Hematopoietic multipotent progenitor cell treated with erythropoietin and hydrocortisone succinate and interleukin-3 and kit ligand, for 4 days (in vitro differentiated cells): Measurements from ENCODE around the gene DLL1.

Experiments used
- DNase-seq: peaks from one replicate; pipeline ENCODE4 v3.0.0-alpha.2; 2015

Gene DLL1

DNA sequence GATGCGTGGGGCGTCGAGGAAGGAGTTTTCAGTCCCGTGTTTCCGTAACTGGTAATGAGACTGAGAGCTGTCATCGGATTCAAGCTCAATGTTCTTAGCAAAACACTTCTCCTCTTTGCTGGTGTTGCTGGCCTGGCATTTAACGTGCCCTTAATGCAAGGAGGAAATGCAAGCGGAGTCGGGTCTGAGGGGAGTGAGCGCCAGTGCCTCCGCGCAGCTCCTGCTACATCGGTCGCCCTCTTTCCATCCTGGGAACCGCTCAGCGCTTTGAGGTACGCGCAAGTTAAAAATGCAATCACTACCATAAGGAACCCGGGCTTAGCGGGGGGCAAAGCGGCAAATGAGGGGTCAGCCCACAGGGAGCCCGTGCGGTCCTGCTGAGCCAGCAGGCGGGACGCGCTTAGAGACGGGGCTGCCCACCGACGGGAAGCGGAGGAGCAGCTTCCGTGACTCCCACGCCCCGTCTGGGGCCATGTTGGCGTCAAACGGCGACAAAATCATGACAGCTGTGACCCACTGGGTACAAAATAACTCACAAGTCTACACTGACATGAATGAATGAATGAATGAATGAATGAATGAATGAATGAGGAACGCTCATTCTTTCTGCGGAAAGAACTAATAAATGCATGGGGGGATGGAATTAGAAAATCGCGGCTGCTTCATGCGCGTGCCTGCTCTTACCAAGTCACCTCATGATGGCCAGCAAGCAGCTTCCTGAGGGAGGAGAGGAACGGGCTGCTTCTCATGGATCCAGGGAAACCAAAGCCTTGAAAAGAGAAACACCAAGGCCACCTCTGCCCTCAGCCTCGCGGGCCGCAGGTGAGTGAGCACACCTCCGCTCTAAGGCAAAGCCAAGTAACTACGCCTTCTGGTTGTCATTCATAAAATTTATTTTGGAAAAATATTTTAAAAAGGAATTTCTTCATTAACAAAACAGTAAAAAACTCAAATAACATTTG, 9.3 kb downstream of the DLL1 start:
- no peak for DNase-seq

DNA sequence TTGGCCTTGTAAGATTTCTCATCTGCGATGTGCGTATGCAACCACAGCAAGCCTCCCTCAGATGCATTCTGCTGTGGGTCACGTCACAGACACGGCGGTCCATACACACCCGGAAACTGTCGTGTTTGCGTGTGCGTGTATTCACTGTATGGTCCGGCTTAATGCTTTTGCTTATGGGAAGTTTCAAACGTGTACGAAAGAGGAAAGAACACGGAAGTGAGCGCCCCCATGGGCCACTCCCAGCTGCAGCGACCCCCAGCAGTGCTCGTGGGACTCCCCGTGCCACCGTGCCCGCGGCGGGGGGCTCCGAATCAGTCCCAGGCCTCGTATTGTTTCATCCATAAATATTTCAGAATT, 10.2 kb downstream of the DLL1 start:
- DNase-seq, result no peak

DNA sequence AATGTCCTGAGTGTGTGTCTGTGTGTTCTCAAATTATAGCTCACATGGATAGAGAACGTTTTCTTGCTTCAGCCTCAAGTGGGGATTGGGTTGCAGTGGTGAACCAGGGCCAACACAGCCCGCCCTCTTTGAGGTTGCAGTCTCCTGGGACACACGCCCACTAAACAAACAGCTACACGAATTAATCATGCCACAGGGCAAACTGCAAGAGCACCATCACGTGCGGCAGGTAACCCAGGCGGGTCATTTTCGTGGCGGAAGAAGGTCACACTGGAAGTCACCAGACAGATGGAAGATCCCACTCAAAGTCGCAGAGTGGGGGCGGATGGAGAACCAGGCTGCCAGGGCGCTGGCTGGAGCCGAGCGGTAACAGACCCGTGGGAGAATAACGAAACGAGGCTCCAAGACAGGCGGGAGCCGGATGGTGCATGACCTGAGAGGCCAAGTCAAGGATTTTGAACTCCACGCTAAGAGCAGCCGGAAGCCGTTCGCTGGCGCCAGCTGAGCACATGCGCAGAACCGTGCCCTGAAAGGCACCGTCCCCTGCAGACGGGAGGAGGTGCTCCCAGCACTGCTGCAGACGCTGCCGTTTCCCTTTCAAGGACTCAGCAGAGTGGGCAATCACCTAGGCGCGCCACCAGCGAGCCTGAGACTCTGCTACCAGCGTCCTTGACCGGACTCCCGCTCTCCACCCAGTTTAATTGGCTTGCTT, 10.7 kb downstream of the DLL1 start:
- DNase-seq, result peak; percentile 55

DNA sequence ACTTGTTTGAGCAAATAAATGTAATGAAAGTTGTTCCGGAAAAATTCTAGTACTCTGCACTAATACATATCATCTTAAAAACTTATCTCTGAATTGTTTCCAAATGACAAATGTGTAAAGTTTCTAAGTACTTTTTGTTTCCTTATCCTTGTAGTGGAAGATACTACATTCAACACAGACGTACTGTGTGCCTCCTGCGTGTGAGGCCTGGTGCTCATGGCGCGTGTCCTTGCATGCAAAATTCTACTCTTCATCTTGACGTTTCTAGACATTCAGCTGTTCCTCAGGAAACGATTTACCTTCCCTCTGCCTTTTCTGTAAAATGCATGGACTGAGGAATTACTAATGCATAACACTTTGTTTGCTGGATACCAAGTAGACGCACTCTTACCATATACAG, 11.5 kb downstream of the DLL1 start:
- DNase-seq, result no peak

DNA sequence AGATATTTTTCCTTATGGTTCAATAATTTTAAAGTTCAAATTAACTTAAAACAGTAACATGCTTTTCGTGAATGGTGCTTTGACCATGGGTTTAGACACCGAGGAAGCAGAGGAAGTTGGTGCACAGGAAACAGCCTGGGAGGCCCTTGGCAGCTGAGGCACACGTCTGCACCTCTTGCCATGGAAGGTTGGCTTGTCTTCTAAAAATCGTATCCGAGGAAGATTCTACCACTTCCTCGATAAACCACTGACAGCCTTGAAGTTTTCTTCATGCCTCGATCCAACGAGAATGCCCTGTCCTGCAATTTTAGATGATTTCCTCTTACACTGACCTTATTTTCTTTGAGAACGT, 12.2 kb downstream of the DLL1 start:
- DNase-seq, result no peak

DNA sequence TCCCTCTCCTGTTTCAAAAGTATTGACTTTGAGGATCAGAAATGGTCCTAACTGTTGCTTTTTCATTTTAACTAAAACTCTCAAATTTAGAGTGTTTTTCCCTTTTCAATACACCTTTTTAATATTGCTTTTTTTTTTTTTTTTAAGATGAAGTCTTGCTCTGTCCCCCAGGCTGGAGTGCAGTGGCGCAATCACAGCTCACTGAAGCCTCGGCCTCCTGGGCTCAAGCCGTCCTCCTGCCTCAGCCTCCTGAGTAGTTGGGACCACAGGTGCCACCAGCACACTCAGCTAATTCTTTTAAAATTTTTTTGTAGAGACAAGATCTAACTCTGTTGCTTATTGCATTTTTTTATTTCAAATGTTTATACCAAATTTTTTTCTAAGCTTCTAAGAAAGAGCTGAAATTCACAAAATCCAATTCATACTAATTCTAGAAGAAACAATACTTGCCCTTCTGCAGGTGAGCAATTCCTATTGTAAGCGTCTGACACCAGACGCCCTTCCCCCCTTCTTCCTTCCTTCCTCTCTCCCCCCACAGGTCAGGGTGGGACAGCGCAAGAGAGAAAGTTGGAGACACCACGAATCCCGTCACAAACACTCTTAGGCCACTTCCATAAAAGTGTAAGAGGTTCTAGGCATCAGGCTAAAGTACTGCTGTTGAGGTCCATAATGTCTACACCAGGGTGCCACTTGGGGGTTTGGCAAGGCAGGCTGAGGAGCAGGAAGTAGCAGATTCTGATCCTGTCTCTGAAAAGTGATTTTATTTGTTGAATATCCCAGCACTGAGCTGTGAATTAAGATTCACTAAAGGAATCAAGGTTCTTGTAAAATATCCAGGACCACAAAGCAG, 12.8 kb downstream of the DLL1 start:
- no peak for DNase-seq

DNA sequence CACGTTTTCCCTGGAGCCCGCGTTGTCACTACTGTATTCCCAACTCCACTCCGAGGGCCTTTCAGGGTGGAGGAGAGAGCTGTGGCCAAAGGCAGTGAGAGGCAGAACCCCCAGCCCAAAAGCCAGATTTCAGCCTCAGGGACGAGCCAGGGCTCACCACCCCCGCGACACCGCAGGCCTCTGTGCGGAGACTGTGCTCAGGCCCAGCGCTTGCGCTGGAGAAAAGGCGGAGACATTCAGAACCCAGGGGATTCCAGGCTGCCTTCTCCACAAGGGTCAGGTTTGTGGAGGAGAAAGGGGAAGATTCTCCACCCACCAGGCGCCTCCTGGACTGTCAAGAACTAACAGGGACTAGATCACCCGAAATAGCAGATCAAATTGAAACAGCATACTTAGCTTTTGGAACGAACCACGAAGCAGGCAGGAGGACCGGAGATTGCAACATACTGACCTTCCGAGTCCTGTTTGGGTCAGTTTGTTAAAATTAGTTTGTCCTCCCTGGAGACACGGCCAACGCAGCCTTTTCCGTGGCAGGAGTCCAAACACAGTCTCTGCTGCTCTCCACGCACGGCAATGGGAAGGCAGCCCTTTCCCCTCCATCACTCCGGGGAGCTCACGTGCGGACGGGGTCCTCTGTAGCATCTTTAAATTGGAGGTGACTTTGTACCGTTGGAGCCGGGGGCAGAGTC, 14.4 kb downstream of the DLL1 start:
- no peak for DNase-seq

DNA sequence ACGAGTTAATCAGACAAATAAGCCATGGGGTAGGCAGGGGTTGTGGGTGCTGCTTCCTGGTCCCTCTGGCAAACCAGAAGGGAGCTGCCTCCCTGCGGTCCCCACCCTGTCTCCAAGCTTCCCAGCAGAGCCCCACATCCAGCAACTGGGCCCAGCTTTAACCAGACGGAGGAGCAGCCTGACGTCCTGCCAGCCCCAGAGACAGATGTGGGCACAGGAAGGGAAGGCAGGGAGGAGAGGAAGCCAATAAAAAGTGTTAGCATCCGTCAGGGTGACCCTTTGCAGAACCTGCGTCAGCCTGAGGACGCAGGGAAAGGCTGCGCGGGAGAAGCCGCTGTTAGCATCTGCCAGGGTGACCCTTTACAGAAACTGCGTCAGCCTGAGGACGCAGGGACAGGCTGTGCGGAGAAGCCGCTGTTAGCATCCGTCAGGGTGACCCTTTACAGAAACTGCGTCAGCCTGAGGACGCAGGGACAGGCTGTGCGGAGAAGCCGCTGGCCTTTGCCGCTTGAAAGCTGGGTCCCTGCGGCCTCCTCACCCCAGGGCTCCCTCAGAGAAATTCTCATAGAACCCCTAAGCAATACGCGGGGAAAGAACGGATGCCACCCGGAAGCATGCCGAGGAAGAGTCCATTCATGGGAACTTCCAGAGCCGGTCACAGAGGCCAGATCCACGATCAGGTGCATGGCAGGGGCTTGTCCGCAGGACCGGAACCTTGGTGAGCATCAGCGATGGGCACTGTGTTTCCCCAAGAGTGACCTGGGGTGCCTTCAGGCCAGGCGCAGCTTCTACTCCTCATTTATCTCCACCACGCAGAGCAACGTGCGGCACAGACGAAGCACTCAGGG, 15.9 kb downstream of the DLL1 start:
- DNase-seq, result no peak

DNA sequence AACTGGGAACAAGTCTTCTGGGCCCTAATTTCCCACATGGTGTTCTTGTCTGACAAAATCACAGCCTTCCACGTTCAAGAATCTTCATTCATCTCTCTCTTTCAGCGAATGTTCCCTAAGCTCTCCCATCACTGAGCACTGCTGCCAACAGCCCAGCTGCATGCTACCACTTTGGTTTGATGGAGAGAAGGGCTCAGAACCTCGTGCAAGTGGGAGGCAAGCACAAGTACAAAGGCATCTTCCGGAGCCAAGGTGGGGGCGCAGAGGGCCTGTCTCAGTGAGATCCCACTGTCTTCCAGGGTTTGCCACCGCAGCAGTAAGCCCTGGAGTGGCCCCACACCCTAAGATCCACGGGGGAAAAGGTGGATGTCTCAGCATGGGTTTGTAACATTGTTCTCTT, 17.2 kb downstream of the DLL1 start:
- no peak for DNase-seq

DNA sequence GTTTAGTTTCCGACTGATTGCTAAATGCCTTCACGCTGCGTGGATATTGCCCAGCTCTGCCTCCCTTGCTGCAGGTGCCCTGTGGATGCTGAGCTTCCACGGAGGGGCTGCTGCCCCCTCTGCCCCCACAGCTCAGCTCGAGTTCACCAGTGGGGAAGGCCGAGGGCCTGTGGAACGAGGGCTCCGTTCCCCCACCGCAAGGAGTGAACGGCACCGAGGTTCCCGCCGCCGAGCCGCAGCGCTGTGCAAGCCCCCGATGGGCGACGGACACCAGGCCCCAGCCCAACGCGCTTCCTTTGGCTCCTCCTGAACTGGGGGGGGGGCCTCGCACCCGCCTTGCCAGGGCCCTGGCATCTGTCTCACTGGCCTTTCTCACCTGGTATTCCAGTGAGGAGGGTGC, 17.7 kb downstream of the DLL1 start:
- DNase-seq, result no peak

DNA sequence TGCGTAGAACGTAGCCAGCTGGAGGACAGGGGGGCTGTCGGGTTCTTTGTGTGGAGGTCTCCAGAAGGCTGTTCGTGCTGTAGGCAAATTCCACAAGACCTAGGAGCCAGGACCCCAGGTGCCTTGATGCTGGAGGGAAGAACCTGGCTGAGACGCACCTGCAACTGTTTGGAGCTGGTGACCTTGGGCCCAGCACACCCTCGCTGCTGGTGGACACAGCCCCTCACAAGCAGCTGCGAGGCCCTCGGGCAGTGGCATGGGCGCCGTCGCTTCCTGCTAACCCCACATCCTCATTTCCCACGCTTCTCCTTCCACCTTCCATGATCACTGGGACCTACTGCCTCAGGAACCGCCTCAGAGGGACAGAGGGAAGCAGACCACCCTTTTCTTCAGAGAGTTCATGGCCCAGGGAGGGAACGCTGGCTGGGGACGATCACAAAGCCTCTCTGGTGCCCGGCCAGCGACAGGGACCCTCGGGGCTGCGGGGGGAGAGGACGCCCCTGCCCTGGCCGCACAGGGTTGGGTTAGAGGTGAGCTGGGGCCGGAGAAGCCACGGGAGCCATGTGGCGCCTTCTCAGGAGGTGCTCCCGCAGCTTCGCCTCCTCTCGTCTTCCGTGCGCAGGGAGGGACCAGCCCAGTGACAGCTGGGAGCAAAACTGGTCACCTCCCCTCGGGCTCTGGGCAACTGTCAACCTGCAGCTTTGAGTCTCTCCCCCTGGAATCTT, 18.4 kb downstream of the DLL1 start:
- DNase-seq, result no peak

DNA sequence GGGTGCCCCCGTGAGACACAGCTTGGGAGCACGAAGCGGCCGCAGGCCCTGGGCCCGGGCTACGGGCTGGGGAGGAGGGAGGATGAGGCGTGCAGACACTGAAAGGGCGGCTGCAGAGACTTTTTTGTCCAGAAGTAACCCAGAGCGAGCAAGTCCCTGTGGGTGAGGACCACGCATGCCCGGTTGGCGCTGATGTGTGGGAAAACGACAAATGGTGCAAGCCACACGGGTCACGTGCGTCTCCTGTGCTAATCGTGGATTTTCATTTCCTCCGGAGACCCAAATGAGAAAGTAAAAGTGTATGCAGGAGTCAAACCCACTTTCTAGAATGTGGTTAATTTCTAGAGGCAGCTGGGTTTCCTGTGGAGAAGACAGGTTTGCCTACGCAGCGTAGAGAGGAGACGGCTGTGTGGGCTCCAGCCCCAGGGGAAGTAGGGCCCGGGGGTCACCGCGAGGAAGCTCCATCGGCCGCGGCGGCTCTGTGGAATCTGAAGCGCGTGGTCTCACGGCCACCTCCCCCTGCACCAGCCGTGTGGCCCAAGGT, 19.0 kb downstream of the DLL1 start:
- peak; percentile 70 for DNase-seq

DNA sequence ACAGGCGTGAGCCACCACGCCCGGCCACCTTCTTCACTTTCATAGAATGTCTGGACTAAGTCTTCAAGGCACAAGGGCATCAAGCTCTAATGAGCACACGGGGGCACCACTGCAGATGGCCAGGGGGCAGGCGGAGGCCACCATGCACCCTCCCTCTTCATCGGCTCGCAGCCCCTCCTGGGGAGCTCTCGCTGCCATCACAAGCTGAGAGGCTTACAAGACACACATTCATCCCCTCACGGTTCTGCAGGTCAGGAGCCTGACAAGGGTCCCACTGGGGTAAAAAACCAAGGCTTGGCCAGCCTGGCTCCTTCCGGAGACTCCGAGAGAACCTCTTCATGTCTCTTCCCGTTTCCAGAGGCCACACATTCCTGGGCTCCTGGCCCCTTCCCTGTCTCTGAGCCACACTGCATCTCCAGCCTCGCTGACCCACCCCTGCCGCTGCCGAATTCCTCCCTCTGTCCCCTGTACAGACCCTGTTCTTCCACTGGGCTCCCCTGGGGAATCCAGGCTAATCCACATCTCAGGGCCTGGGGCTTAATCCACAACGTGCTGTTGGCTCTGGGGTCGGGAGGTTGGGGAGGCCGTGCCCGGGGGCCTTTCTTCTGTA, 19.8 kb downstream of the DLL1 start:
- DNase-seq, result no peak

DNA sequence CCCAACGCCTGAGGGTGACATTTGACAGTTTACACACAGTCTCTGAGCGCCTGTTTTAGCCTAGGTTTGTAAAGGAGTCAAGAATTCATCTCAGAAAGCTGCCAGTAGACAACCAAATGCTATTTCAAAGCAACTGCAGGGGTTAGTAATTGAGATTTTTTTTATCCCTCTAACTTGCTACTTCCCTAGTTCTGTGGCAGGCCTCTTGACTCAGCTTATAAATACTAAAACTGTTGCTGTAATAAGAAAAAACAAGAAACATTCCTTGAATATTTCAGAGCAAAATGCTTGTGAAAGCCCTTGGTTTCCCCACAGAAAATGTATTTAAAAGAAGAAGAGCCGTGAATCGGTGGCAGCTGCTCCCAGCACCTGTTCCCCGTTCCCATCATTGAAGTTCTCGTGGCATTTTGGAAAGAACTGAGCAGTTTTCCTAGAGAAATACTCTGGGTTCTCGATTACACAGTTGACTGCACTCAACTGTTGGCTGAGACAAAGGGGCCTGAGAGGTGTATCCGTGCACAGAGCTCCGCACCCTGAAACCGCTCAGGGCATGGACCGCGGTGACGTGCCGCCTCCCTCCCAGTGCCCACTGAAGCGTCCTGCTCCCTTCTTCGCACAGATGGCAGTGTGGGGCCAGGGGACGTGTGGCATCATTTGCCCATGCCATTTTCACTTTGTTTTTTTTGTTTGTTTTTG, 20.9 kb downstream of the DLL1 start:
- no peak for DNase-seq

DNA sequence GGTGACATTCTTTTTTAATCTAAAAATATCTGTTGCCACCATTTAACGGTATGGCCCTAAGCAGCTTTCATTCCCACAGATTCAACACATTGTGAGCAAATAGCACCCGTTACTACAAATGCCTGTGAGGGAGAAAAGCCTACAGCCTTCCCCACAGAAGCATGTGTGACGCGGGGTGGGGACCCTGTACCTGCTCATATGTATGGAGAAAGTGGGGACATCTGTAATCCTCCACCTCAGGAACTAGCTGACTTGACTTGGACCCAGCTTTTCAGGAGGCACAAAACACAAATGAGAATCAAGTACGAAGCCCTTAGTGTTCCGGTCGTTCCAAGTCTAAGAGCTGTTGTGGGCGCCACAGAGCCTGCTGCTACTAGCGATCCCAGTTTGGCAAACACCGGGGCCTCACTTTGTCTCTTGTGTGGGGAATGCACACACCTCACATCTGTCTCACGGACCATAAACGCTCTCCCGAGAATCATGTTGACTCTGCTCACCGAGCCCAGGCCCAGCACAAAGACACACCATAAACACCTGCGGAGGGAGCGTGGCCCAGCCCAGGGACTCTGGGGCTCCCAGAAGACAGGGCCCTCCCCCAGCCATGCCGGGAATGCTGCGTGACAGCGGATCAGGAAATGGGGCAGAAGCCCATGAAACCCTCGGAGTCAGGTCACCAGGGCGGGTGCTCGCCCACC, 21.6 kb downstream of the DLL1 start:
- DNase-seq, result no peak

DNA sequence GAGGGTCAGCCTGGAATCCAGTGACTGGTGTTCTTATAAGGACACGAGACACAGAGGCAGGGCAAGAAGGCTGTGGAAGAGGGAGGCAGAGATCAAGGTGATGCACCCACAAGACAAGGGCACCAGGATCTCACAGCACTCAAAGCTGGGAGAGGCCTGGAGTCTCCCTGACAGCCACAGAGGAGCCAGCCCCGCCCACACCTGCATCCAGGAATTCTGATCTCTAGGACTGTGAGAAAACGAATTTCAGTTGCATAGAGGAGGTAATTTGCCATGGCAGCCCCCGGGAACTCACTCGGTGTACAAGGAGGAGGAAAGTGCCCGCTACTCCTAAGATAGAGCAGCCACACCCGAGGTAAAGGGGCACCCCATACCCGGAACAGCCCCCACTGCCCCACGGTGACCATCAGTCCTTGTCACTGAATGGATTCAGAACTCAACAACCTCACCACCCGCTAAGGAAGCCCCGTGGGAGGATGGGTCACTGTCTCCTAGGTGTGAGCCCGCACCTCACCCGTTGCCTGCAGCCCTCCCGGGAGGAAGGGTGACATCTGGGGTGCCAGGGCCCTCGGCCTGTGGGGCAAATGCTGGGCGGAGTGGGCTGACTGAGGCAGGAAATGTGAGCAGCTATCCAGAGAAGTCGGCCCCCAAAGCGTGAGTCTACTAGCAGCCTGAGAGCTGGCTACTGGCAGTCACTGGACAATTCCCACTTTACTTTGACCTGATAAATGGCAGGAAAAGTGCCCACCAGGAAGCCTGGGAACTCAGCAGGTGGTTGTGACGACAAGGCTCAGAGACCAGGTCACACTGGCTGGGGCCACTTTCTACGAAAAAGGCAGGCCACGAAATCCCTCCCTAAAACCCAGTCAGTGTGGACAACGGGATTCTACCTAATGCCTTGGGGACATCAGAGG, 22.4 kb downstream of the DLL1 start:
- DNase-seq, result no peak

DNA sequence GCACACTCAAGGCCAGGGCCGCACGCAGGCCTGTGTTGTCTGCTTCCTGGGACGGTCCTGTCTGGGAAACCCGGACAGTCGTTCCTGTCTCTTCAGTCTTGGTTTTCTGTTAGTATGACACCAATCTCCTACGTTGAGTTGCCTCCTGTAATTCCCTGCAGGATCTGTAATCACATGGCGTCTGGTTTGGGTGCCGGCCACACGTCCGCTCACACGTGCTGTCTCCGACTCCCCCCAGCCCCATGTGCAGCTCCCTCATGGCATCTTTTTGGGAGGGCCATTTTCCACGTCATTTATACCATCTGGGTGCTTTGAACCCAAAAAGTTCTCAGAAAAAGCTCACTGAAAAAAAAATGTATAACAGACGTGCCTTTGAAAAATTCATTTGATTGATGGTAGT, 23.2 kb downstream of the DLL1 start:
- DNase-seq, result no peak
